HepG2 (cell line): Measurements from ENCODE around the gene TCEA3. TPM values are rescaled to one million over a fixed set of nuclear protein-coding genes. Genes with fewer than 3 reads are reported as not detected.
A peak's percentile ranks its signal among the peaks of the same experiment; 100 is the strongest.

Experiments
- CTCF ChIP-seq: sonication (generic); formaldehyde crosslinking; IDR thresholded peaks from 2 replicates; pipeline ENCODE4 v1.5.0; 2020; ENCODE audit warnings: mild to moderate bottlenecking, missing genetic modification reagents, moderate library complexity
- FOSL2 ChIP-seq: sonication (generic); formaldehyde crosslinking; IDR thresholded peaks from 2 replicates; pipeline ENCODE4 v1.4.0; 2020; ENCODE audit warnings: missing genetic modification reagents
- HNRNPL ChIP-seq: fragments of 200-400 bp; formaldehyde crosslinking; IDR thresholded peaks from 2 replicates; pipeline ENCODE4 v1.6.1; 2017; ENCODE audit warnings: mild to moderate bottlenecking, low read depth, low read length
- KIAA2018 ChIP-seq: sonication (generic); formaldehyde crosslinking; IDR thresholded peaks from 2 replicates; pipeline ENCODE4 v1.5.0; 2020; ENCODE audit warnings: mild to moderate bottlenecking, missing genetic modification reagents, borderline replicate concordance
- ZBTB42 ChIP-seq: sonication (generic); formaldehyde crosslinking; IDR thresholded peaks from 2 replicates; pipeline ENCODE4 v1.5.0; 2020; ENCODE audit warnings: mild to moderate bottlenecking, missing genetic modification reagents
- polyA plus RNA-seq, 8 experiments: library from polyadenylated mRNA; depleted of rRNA in 3 of 8; stranded (reverse) in 7 of 8; unstranded in 1 of 8; fragments of >200 nt; fragmentation: Illumina TruSeq in 4 of 8; extraction: Trizol in 4 of 8; gene quantifications; 2 replicates each; pipeline versions ENCODE4 v1.2.1 to v1.2.3, GENCODE V29; 2011 to 2016; ENCODE audit warnings: low read depth in 4 of 8, missing spikeins in 1 of 8, mixed read lengths in 1 of 8; ENCODE audit not compliant: insufficient read depth in 1 of 8
- total RNA-seq, 5 experiments: library from RNA; depleted of rRNA; stranded (reverse); fragments of >200 nt; fragmentation: Illumina TruSeq; extraction: Trizol; gene quantifications; 2 replicates each; pipeline ENCODE4 v1.2.3, GENCODE V29; 2016; ENCODE audit warnings: low read depth in 1 of 5

TCEA3 gene
- total and polyA plus RNA-seq, 2 of the 13 experiments (the other 11 are each of a cell fraction or from before 2014, with no cell fraction given) = 55.5 to 84.6 TPM

GRCh38 chr1:23466423-23466989 lies 42.0 kb upstream of the TCEA3 start (continued):
- TF ChIP-seq KIAA2018 = no peak
- 0 out of 2 replicates have a peak, but pooled peaks have one; percentile 20 for TF ChIP-seq HNRNPL
- TF ChIP-seq CTCF = 0 out of 2 replicates have a peak, but pooled peaks have one; percentile 11
- TF ChIP-seq FOSL2 (CRISPR knock-in tag) = no peak
- no peak for TF ChIP-seq ZBTB42 (CRISPR knock-in tag)
